ENCODE data around the gene SRGAP1. TPM values are rescaled to one million over a fixed set of nuclear protein-coding genes. Genes with fewer than 3 reads are reported as not detected.

The SRGAP1 gene
- total and polyA plus RNA-seq, 2 of the 8 experiments (the other 6 are each of a cell fraction or from before 2014, with no cell fraction given) = 3.2 to 7.3 TPM

DNA sequence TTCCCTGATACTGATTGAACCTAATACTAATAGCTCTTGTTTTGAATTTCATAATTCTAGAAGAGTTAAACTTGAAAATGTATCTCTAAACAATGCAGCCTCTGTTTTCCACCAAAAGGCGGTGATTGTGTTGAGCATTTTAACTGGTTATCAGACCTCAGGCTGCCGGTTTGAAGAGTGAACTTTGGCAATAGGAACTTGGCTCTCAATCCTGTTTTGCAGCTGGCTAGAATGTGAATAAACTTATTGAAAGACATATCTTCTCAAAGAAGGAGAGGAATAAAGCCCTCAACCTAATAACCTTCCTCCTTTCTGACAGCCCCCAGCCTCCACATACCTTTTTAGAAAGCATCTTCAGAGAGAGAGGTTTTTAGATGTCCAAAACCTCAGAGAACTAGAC is 105.4 kb downstream of the SRGAP1 start (continued):
- TF ChIP-seq MAFK (IDR thresholded peaks at IDR 0.05; ENCODE audit: low read depth, low read length) (no peak), RAD21 (IDR thresholded peaks at IDR 0.05 in 1 of 2, conservative IDR thresholded peaks at IDR 0.05 in 1 of 2; ENCODE audit: low read depth in 2 of 2, low read length in 2 of 2) (no peak), SIN3A (conservative IDR thresholded peaks at IDR 0.05 in 1 of 2, IDR thresholded peaks at IDR 0.05 in 1 of 2; ENCODE audit: low read depth in 1 of 2, low read length in 2 of 2) (no peak), POLR2A (IDR thresholded peaks at IDR 0.05; ENCODE audit: control extremely low read depth in 1 of 2, low read depth in 2 of 2, low read length in 2 of 2) (no peak), GABPA (IDR thresholded peaks at IDR 0.05; ENCODE audit: borderline replicate concordance, insufficient read depth, low read length) (no peak), CEBPB (IDR thresholded peaks at IDR 0.05; ENCODE audit: low read depth, low read length) (no peak)
- TF ChIP-seq, protein P1, sequence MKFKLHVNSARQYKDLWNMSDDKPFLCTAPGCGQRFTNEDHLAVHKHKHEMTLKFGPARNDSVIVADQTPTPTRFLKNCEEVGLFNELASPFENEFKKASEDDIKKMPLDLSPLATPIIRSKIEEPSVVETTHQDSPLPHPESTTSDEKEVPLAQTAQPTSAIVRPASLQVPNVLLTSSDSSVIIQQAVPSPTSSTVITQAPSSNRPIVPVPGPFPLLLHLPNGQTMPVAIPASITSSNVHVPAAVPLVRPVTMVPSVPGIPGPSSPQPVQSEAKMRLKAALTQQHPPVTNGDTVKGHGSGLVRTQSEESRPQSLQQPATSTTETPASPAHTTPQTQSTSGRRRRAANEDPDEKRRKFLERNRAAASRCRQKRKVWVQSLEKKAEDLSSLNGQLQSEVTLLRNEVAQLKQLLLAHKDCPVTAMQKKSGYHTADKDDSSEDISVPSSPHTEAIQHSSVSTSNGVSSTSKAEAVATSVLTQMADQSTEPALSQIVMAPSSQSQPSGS (IDR thresholded peaks at IDR 0.05; ENCODE audit: low read length) = no peak
